K562 (cell line): ENCODE results near the gene ITGA11. TPM values are rescaled to one million over a fixed set of nuclear protein-coding genes. Genes with fewer than 3 reads are reported as not detected.

Source experiments
- CBX5 ChIP-seq: IDR thresholded peaks from 2 replicates; pipeline ENCODE4 v1.6.1; 2014; ENCODE audit warnings: low read depth, borderline replicate concordance
- CXXC5 ChIP-seq: fragments of 250-450 bp; sonication (Bioruptor Pico); IDR thresholded peaks from 2 replicates; pipeline ENCODE4 v1.8.0; 2022; ENCODE audit warnings: inconsistent platforms, mild to moderate bottlenecking, moderate library complexity
- EGR1 ChIP-seq: fragments of 450-650 bp; conservative IDR thresholded peaks from 2 replicates; pipeline ENCODE4 v1.6.1; 2017; ENCODE audit warnings: mild to moderate bottlenecking
- ESRRB ChIP-seq: fragments of 250-450 bp; sonication (Bioruptor Pico); IDR thresholded peaks from 2 replicates; pipeline ENCODE4 v1.5.0; 2020; ENCODE audit warnings: mild to moderate bottlenecking, moderate library complexity, borderline replicate concordance
- NKRF ChIP-seq: fragments of 450-650 bp; IDR thresholded peaks from 2 replicates; pipeline ENCODE4 v1.6.1; 2016; ENCODE audit warnings: borderline replicate concordance
- SAFB ChIP-seq: fragments of 200-400 bp; formaldehyde crosslinking; IDR thresholded peaks from 2 replicates; pipeline ENCODE4 v1.6.1; 2017; ENCODE audit warnings: low read depth, low read length, borderline replicate concordance
- TFAM ChIP-seq: fragments of 250-450 bp; sonication (Bioruptor Pico); conservative IDR thresholded peaks from 2 replicates; pipeline ENCODE4 v1.5.0; 2021; ENCODE audit warnings: mild to moderate bottlenecking, moderate library complexity
- ZFPM2 ChIP-seq: fragments of 250-450 bp; sonication (Bioruptor Pico); IDR thresholded peaks from 2 replicates; pipeline ENCODE4 v1.5.1; 2022; ENCODE audit warnings: mild to moderate bottlenecking
- polyA plus RNA-seq, 8 experiments: library from polyadenylated mRNA; depleted of rRNA in 4 of 8; stranded (reverse) in 5 of 8; unstranded in 3 of 8; fragments of >200 nt; fragmentation: Nextera tagmentation in 2 of 8; fragmentation: Illumina TruSeq in 1 of 8; extraction: Ambion mirVana in 2 of 8; extraction: Trizol in 1 of 8; gene quantifications; 2 replicates each; pipeline versions ENCODE4 v1.2.1 to v1.2.3, GENCODE V29; 2011 to 2014; ENCODE audit warnings: inconsistent platforms in 1 of 8, missing spikeins in 1 of 8
- total RNA-seq, 7 experiments: library from RNA; depleted of rRNA in 6 of 7; stranded (reverse); fragments of >200 nt in 6 of 7; fragmentation: Illumina TruSeq in 2 of 7; extraction: Trizol in 2 of 7; gene quantifications; 2 replicates each; pipeline versions ENCODE4 v1.2.1 to v1.2.3, GENCODE V29; 2011 to 2021; ENCODE audit warnings: low replicate concordance in 1 of 7
- TF ChIP-seq, protein P1 (sequence below), 2 experiments: fragments of 450-650 bp; conservative IDR thresholded peaks; 2 replicates each; pipeline ENCODE4 v1.6.1; 2017; ENCODE audit warnings: mild to moderate bottlenecking in 2 of 2, moderate library complexity in 2 of 2
- TF ChIP-seq, protein P2 (sequence below): fragments of 450-650 bp; formaldehyde crosslinking; IDR thresholded peaks from 2 replicates; pipeline ENCODE4 v1.4.0; 2020; ENCODE audit warnings: mild to moderate bottlenecking, mixed read lengths

Gene ITGA11
- total and polyA plus RNA-seq, 9 of the 15 experiments (the other 6 are each of a cell fraction or from before 2014, with no cell fraction given), result 0.01 TPM; not detected in 8

GRCh38 chr15:68284616-68285258, 147.2 kb downstream of the ITGA11 start (continued):
- TF ChIP-seq, protein P1, sequence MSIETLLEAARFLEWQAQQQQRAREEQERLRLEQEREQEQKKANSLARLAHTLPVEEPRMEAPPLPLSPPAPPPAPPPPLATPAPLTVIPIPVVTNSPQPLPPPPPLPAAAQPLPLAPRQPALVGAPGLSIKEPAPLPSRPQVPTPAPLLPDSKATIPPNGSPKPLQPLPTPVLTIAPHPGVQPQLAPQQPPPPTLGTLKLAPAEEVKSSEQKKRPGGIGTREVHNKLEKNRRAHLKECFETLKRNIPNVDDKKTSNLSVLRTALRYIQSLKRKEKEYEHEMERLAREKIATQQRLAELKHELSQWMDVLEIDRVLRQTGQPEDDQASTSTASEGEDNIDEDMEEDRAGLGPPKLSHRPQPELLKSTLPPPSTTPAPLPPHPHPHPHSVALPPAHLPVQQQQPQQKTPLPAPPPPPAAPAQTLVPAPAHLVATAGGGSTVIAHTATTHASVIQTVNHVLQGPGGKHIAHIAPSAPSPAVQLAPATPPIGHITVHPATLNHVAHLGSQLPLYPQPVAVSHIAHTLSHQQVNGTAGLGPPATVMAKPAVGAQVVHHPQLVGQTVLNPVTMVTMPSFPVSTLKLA (conservative IDR thresholded peaks at IDR 0.05), result peak; percentile 45 to 62; a peak in 3 of 4 replicates
- no peak for TF ChIP-seq SAFB
- TF ChIP-seq ESRRB (CRISPR knock-in tag), result no peak
- no peak for TF ChIP-seq NKRF
- TF ChIP-seq, protein P2, sequence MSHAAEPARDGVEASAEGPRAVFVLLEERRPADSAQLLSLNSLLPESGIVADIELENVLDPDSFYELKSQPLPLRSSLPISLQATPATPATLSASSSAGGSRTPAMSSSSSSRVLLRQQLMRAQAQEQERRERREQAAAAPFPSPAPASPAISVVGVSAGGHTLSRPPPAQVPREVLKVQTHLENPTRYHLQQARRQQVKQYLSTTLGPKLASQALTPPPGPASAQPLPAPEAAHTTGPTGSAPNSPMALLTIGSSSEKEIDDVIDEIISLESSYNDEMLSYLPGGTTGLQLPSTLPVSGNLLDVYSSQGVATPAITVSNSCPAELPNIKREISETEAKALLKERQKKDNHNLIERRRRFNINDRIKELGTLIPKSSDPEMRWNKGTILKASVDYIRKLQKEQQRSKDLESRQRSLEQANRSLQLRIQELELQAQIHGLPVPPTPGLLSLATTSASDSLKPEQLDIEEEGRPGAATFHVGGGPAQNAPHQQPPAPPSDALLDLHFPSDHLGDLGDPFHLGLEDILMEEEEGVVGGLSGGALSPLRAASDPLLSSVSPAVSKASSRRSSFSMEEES (CRISPR knock-in tag), result 0 out of 2 replicates have a peak, but pooled peaks have one; percentile 22
- TF ChIP-seq CBX5, result peak; percentile 81; the same call in 1 of the 2 replicates
- no peak for TF ChIP-seq ZFPM2 (CRISPR knock-in tag)
- TF ChIP-seq EGR1, result no peak; the same call in 1 of the 2 replicates
- no peak; the same call in 1 of the 2 replicates for TF ChIP-seq CXXC5 (CRISPR knock-in tag)
- no peak for TF ChIP-seq TFAM
